ENCODE data around the gene MAGI2. TPM values are rescaled to one million over a fixed set of nuclear protein-coding genes. Genes with fewer than 3 reads are reported as not detected.

MAGI2 gene
- polyA plus RNA-seq, 3 donors, result 0.03 to 0.11 TPM; not detected in 1

- no peak overlapping the region for H3K4me3 Mint-ChIP-seq
- no peak for TF ChIP-seq CTCF (IDR thresholded peaks at IDR 0.05)
- Histone ChIP-seq H3K4me1 (ENCODE audit: control insufficient read depth in 1 of 2, insufficient read depth in 2 of 2, low read length in 2 of 2) (no peaks in the 10 kb centered on the region), H3K9ac (ENCODE audit: insufficient read depth, low read length, poor library complexity, severe bottlenecking) (no peak overlapping the region), H4K20me1 (ENCODE audit: insufficient read depth, low read length) (no peaks in the 10 kb centered on the region), H3K4me3 (replicated peaks in 1 of 3; ENCODE audit: low read depth in 2 of 3, low read length in 3 of 3) (no peak overlapping the region), H3K27ac (ENCODE audit: low read depth in 1 of 2, low read length in 2 of 2) (no peak overlapping the region), H3K79me2 (ENCODE audit: insufficient read depth, low read length) (no peaks in the 10 kb centered on the region), H2AFZ (ENCODE audit: insufficient read depth, low read depth, low read length, poor library complexity, severe bottlenecking) (no peak overlapping the region), H3K36me3 (replicated peaks in 1 of 2; ENCODE audit: control insufficient read depth in 1 of 2, insufficient read depth in 2 of 2, low read length in 2 of 2) (no peaks in the 10 kb centered on the region), H3K9me3 (replicated peaks in 1 of 2; ENCODE audit: control insufficient read depth in 1 of 2, insufficient read depth in 1 of 2, low read length in 2 of 2) (no peaks in the 10 kb centered on the region), H3K27me3 (ENCODE audit: control insufficient read depth in 2 of 2, insufficient read depth in 2 of 2, low read length in 2 of 2) (no peaks in the 10 kb centered on the region), H3K4me2 (replicated peaks; ENCODE audit: extremely low read depth, low read length, poor library complexity, severe bottlenecking) (no peak overlapping the region)
- H3K36me3 Mint-ChIP-seq, result no peaks in the 10 kb centered on the region
- DNase-seq, result no peak
- WGBS (ENCODE audit: insufficient coverage), result no CpG with 5 or more reads among the region's 1 CpG
- H3K4me1 Mint-ChIP-seq, result no peaks in the 10 kb centered on the region
- intact Hi-C loops (cut with micrococcal nuclease), result no loop called here
- peaks cover 0 to 1% (median 0%) of the 10 kb centered on the region in 3 donors for H3K27me3 Mint-ChIP-seq (ENCODE audit: low read depth in 3 of 3)
- H3K27ac Mint-ChIP-seq, result no peak overlapping the region
- H3K9me3 Mint-ChIP-seq, result peaks cover 2 to 11% (median 5%) of the 10 kb centered on the region in 7 donors
These were observed 665.6 kb downstream of the MAGI2 start for GRCh38 chr7:78787854-78788253.

- intact Hi-C loops (cut with micrococcal nuclease), result no loop called here
- Mint-ChIP-seq H3K36me3 (no peaks in the 10 kb centered on the region), H3K27me3 (ENCODE audit: low read depth in 3 of 3) (peaks cover 0 to 1% (median 0%) of the 10 kb centered on the region in 3 donors), H3K9me3 (peaks cover 0 to 11% (median 5%) of the 10 kb centered on the region in 7 donors), H3K4me3 (no peak overlapping the region), H3K27ac (no peak overlapping the region), H3K4me1 (no peaks in the 10 kb centered on the region)
- DNase-seq, result no peak
- no CpG with 5 or more reads among the region's 2 CpGs for WGBS (ENCODE audit: insufficient coverage)
- no peak overlapping the region for H3K4me2 ChIP-seq (replicated peaks; ENCODE audit: extremely low read depth, low read length, poor library complexity, severe bottlenecking)
- no peak for TF ChIP-seq CTCF (IDR thresholded peaks at IDR 0.05)
- H2AFZ ChIP-seq (ENCODE audit: insufficient read depth, low read depth, low read length, poor library complexity, severe bottlenecking), result no peak overlapping the region
- H3K27ac ChIP-seq (ENCODE audit: low read depth in 1 of 2, low read length in 2 of 2), result no peak overlapping the region
- no peak overlapping the region for H3K4me3 ChIP-seq (replicated peaks in 1 of 3; ENCODE audit: low read depth in 2 of 3, low read length in 3 of 3)
- H3K79me2 ChIP-seq (ENCODE audit: insufficient read depth, low read length), result no peaks in the 10 kb centered on the region
- H3K4me1 ChIP-seq (ENCODE audit: control insufficient read depth in 1 of 2, insufficient read depth in 2 of 2, low read length in 2 of 2), result no peaks in the 10 kb centered on the region
- no peaks in the 10 kb centered on the region for H3K27me3 ChIP-seq (ENCODE audit: control insufficient read depth in 2 of 2, insufficient read depth in 2 of 2, low read length in 2 of 2)
- no peaks in the 10 kb centered on the region for H3K9me3 ChIP-seq (replicated peaks in 1 of 2; ENCODE audit: control insufficient read depth in 1 of 2, insufficient read depth in 1 of 2, low read length in 2 of 2)
- no peaks in the 10 kb centered on the region for H3K36me3 ChIP-seq (replicated peaks in 1 of 2; ENCODE audit: control insufficient read depth in 1 of 2, insufficient read depth in 2 of 2, low read length in 2 of 2)
- no peak overlapping the region for H3K9ac ChIP-seq (ENCODE audit: insufficient read depth, low read length, poor library complexity, severe bottlenecking)
- no peaks in the 10 kb centered on the region for H4K20me1 ChIP-seq (ENCODE audit: insufficient read depth, low read length)
These were observed 667.4 kb downstream of the MAGI2 start for GRCh38 chr7:78786055-78786454.

Data from CD14-positive monocyte (primary cell).